ENCODE data around the gene BAIAP2L1.

- no peak for TF ChIP-seq POLR2A (IDR thresholded peaks at IDR 0.05; ENCODE audit: low read depth, low read length)
- TF ChIP-seq POLR2AphosphoS5 (IDR thresholded peaks at IDR 0.05; ENCODE audit: low read depth, low read length), result no peak
- no peak for TF ChIP-seq SPI1 (IDR thresholded peaks at IDR 0.05; ENCODE audit: low read depth, low read length)
- TF ChIP-seq PAX5 (IDR thresholded peaks at IDR 0.05; ENCODE audit: insufficient read depth, low read length, severe bottlenecking), result no peak
Measured at GRCh38 chr7:98297626-98298286, 103.1 kb downstream of the BAIAP2L1 start.

All from GM12891 (cell line).